Activated T-cell treated with anti-CD3 and anti-CD28 coated beads for 1 hour (primary cell): ENCODE measurements around the gene SDR42E2.
"Not testable (repeated sequence)": the region's sequence is repeated elsewhere in the genome, so short reads cannot be mapped to it uniquely, and the experiment has no call there.

Source experiments
- DNase-seq: peaks from one replicate; pipeline ENCODE4 v3.0.0-alpha.2; 2020; ENCODE audit warnings: low read depth

SDR42E2 gene

DNA sequence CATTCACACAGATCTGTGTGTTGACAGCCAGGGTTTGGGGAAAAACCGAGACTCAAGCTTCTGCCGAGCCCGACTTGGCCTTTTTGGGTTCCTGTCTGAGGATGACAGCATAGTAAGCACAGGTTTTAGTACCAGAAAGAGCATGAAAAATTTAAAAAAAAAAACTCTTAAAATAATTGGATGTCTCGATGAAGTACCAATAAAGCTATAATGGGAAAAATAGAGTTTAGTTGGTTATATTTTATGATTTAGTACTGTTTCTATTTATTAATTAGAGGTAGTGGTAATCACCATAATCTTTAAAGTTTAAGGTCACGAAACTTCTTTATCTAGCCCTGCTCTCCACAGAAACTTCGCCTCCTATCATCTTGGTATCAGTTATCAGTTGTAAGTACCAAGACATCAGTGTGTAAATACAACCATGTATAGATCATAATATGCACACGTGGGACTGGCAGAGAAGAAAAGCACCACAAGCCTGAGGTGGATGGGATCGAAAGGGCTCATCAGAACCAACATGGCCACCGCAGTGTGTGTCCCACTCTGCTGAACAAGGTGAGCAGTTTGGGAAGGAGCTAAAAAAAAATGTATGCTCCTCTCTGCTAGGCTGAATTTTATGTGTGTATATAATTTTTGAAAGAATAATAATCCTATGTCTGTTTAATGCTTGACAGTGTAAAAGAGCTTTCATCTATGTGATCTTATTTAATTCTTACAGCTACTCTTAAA, 29.4 kb downstream of the SDR42E2 start:
- no peak for DNase-seq

DNA sequence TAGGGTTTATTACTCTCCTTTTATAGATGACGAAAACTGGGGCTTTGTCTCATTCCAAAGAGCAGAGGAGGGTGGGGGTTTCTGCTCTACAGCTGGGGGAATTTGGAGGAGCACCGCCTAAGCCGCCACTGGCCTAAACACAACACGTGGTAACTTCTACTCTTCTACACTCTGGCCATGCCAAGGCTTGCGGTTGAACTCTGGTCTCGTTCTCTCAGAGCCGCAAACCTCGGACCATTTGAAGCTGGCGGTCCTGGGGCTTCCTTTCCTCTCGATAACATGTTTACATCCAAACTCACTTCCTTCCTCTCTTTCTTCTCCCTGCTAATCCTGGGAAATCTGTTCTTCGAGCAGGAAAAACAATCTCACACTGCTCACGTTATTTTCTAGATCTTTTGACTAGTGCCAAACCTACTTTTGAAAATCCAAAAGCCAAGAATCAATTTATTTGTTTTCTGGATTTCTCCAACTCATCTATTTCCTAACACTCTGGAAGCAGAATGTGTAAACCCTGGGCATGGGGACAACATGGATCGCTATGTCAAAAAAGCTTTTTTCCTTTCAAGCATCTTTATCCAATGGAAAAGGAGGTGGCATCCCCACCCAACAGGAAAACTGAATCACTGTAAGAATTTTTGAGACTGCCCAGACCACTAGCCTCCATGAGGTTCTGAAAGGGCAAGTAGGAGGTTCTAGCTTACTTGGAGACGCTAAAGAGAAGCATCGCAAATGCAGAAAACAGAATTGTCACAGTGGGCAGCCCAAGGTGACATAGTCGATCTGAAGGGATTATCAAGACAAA, 30.2 kb downstream of the SDR42E2 start:
- peak; percentile 56 for DNase-seq

GRCh38 chr16:22193063-22193411, 30.7 kb downstream of the SDR42E2 start:
- no peak for DNase-seq

DNA sequence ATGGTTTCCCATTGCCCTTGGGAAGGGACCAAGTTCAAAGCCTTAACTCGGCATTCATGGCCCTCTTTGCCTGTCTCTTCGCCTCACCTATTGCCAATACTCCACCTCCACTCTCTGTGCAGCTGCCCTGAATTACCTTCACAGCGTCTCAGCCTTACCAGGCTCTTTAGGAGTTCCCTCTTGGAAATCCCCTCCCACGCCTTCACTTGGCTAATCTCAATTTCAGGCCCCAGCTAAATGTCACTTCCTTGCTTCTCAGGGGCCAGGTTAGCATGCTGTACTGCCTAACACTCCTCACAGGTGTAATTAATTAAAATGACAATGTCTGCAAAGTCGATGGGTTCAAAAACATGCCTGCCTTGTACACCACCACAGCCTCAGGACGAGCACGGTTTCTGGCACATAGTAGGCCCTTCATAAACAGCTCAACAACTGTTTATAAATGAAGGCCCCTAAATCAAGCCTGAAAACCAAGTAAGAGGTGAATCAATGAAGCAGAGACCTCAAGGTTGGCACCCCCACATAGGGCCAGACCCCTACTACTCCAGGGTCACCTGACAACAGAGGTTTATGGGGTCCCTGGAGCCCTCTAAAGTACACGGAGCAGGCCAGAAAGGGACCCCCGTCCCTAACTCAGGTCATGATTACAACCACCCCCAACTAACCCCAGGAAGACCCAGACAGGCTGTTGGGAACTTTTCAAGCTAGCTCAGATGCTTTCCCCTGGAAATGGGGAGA, 32.6 kb downstream of the SDR42E2 start:
- no peak for DNase-seq

GRCh38 chr16:22195445-22195694, 33.1 kb downstream of the SDR42E2 start:
- no peak for DNase-seq

GRCh38 chr16:22195695-22196558, 33.6 kb downstream of the SDR42E2 start:
- DNase-seq: peak; percentile 87

DNA sequence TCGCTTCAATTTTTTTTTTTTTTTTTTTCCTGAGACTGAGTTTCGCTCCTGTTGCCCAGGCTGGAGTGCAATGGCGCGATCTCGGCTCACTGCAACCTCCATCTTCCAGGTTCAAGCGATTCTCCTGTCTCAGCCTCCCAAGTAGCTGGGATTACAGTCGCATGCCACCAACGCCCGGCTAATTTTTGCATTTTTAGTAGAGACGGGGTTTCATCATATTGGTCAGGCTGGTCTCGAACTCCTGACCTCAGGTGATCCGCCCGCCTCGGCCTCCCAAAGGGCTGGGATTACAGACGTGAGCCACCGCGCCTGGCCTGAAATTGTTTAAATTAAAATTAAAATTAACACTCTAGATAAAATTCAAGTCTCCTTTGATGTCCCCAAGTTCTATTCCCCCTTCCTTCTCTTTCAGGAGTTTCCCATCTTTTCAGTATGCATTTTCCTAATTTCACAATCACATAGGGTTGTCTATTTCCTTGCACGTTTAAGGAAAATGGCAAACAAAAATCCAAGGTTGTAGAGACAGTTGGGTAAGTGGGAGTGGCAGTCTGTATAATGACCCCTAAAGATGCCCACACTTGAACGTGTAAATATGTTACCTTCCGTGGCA, 34.4 kb downstream of the SDR42E2 start:
- DNase-seq: not testable (repeated sequence)

- no peak for DNase-seq
Measured at GRCh38 chr16:22198547-22199293, 36.4 kb downstream of the SDR42E2 start.

DNA sequence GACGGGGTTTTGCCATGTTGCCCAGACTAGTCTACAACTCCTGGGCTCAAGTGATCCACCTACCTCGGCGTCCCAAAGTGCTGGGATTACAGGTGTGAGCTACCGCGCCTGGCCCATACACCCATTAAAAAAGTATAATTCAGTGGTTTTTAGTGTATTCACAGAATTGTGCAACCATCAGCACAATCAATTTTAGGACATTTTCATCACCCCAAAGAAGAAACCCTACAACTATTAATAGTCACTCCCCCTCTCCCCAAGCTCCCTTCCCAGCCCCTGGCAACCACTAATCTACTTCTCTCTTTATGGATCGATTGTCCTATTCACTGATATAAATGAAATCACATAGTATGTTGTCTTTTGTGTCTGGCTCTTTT, 39.9 kb downstream of the SDR42E2 start:
- DNase-seq: no peak

GRCh38 chr16:22203091-22203490, 40.8 kb downstream of the SDR42E2 start:
- DNase-seq: no peak

DNA sequence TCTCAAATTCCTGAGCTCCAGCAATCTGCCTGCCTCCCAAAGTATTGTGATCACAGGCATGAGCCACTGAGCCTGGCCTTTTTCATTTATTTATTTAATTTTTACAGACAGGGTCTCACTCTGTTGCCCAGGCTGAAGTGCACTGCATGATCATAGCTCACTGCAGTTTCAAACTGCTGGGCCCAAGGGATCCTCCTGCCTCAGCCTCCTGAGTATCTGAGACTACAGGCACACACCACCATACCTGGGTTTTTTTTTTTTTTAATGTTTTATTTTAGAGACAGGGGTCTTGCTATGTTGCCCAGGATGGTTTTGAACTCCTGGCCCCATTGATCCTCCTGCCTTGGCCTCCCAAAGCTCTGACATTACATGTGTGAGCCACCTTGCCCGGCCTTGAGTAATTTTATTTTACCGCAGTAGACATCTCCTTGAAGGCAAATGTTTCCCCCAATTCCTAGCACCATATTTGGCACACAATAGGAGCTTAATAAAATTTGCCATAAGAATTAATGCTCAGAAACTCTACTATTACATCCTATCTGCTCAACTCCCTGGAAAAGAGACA, 41.9 kb downstream of the SDR42E2 start:
- no peak for DNase-seq

- DNase-seq: no peak
Measured at GRCh38 chr16:22205577-22206012, 43.3 kb downstream of the SDR42E2 start.

- peak; percentile 67 for DNase-seq
Measured at GRCh38 chr16:22206013-22206841, 43.9 kb downstream of the SDR42E2 start, which contains the start of gene EEF2K. TSS of gene EEF2K (plus strand) at chr16:22206278. CDS start at chr16:22225730, 19,452 bp downstream.

DNA sequence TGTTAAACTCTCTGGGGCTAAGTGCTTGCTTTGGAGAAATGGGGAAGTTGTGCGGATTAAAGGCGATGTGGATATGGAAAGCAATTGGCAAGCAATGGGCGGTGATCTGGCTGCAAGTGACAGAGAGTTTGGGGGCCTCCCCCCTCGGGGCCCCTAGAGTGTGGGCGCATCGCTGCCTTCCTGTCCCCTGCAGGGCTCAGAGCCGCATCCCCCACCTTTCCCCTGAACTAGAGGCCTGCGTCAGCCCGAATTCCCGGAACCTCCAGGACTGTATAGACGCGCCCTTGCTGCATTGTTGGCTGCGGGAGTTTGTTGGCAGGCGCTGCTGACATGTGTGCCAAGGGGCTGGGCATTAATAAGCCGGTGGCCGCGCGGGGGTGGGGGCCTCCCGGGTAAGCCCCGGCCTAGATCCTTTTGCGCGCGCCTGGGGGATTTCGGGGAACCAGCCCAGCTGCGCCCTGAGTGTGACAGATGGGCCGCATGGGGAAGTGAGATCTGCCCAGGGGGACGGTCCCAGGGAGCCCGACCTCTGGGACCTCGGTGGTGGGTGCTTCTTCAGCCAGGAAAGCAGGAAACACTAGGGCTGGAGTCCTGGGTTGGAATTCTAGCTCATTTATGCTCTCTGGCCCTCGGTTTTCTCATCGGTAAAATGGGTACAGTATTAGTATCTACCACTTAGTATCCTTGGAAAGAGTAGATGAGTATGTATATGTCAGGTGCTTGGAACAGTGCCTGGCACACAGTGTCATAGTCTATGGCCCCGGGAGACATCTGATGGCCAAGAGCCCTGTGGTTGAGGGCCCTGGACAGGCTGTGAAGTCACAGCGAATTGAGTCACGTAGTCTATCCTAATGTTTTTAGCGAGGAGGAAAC, 44.8 kb downstream of the SDR42E2 start:
- no peak for DNase-seq

GRCh38 chr16:22207715-22208360, 45.5 kb downstream of the SDR42E2 start:
- DNase-seq: no peak

- DNase-seq: no peak
Measured at GRCh38 chr16:22210285-22210684, 48.0 kb downstream of the SDR42E2 start.

GRCh38 chr16:22210854-22211253, 48.5 kb downstream of the SDR42E2 start:
- no peak for DNase-seq

GRCh38 chr16:22213236-22213635, 50.9 kb downstream of the SDR42E2 start:
- DNase-seq: no peak
